HG03097 (cell line): Measurements from ENCODE around the gene NUP214.
"Not testable (repeated sequence)": the region's sequence is repeated elsewhere in the genome, so short reads cannot be mapped to it uniquely, and the experiment has no call there.

Experiments used
- ATAC-seq: cut with Tn5 transposase; IDR thresholded peaks from one replicate; pipeline ENCODE4 v1.9.1; 2021; ENCODE audit not compliant: unreplicated experiment, low FRiP score

The NUP214 gene

DNA sequence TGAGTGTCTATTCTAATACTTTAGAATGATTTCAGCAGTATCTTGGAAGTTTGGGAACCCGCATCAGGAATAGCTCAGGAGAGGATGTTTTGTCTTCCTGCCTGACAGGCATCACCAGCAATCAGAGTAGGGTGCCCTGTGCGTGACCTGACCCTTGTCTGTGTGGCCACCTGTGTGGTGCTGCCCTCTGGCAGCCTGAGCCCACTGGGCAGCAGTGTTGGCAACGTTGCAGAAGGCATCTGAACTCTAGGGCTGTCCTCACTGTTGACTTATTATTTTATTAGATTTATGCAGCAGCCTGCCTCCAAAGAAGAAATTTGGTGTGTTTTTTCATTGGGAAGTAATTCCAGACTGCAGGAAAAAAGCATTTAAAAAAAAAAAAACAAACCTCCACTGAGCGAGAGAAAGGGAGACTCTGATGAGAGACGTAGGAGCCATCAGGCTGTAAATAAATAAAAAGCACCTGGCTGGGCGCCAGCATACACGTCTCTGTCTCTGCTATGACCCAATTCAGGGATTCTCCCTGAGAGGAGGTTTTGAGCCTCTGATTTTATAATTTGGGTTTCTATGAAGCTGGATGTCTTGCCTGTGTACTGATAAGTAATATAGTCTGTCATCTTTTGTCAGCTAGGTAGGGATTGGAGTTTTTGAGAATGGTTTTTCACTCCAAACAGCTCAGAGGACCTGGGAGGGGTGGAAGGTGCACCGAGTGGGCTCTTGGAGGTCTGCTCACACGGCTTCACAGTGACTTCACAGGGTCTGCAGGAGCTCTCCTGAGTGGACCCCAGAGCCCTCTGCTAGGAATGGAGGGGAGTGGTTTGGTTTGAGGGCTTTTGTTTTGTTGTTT, 101.9 kb downstream of the NUP214 start:
- no peak for ATAC-seq

DNA sequence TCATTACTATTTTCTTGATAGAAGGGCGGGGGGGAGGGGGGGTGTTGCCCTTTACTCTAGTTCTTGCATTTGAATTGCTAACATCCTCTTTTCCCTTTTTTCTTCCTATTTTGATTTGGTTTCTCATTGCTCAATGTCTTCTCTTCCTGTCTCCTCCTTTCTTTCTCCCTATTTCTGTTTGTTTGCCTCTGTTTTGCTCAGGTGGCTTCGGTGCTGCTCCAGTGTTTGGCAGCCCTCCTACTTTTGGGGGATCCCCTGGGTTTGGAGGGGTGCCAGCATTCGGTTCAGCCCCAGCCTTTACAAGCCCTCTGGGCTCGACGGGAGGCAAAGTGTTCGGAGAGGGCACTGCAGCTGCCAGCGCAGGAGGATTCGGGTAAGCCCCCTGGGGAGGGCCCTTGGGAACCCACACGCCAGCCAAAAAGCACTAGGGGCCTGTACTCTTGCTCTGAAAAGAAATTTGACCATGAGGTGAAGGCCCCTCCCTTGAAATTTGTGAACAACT, 102.6 kb downstream of the NUP214 start:
- ATAC-seq, result no peak

DNA sequence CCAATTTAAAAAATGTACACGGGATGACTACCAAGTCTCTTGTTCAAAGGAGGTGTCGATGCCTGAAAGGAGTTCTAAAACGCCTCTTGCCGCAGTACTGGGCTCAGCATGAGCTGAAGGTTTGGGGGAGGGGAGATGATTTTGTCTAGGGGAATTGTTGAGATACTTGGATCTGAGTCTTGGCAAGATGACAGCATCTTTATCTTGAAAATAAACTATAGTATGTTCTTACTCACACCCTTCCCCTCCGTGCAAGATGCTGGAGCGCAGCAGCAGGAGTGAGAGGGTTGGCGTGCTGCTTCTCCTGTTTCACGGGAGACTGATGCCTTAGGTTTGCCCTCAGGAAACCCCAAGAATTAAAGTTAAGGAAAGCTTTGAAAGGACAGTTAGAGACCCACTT, 103.6 kb downstream of the NUP214 start:
- ATAC-seq, result no peak

DNA sequence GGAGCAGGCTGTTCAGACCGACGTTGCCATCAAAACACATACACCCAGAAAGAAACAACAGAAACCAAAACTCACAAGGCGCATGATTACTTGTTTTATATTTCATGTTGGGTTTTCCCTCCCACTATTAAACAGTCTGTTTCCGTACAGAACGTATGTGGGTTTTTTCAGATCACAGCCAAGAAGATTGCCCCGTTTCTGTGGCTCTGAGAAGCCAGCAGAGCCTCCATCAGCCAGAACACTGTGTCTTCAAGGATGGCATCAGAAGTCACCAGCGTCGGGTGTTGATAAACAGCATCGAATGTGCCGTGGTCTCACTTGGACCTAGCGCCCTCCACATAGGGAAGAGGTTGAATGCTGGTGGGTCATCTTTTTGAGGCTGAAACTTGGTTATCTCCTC, 108.2 kb downstream of the NUP214 start:
- no peak for ATAC-seq

DNA sequence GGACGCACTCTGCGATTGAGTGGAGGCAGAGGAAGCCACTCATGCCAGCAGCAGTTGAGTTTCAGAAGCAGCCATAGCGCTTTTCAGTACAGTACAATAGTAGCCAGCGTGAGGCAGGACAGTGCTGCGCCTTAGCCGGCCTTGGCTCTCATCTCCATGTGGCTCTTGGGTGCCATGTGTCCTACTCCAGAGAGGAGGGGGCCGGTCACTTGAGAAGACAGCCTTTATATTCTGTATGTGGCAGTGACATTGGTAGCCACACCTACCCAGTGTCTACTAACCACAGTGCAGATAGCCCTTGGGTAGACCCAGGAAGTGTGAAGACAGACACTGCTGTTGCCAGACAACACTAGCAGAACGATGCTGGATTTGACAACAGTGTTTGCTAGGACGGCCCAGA, 108.6 kb downstream of the NUP214 start:
- ATAC-seq, result no peak

DNA sequence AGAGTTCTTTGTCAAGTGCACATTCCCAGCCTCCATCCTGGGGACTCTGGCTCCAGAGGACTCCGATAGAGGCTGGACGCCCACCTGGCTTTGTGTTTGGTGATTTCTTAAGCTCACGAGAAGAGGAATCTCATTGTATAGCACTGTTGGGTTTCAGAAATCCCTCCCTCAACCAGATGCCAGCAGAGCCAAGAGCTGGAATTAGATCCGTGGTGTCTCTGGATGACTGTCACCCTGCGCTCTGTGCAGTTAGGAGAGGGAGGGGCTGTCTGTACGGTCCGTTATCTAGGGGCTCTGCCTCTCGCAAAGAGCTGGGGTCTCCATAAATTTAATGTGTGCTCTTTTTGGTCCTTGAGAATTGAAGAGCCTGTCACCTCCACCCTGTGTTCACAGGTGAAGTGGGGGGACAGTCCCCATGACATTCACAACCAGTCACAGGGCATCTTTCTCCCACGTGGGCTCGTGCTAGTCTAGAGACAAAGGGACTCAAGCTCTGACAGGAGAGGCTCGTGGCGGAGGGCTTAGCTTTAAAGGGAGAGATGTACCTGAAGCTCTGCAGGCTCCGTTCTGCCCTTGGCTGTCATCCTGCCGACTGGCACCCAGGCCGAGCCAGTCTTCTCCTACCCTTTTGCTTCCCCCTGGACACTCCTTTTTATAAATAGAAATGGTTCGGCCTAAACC, 109.6 kb downstream of the NUP214 start:
- ATAC-seq, result no peak

DNA sequence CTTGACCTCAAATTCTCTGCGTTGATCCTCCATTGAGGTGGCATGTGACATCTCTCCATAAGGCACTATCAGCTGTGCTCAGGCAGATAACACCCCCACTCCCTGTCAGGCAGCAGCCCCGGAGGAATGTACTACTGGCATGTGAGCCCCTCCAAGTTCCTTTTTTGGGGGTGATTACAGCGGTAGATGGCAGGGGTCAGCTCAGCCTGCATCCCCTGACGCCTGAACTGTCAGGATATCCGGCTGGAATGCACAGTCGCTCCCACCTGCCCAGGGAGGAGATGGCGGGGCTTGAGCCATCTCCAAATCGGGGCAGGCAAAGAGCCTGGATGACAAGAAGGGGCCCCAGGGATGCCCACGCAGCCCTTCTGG, 110.1 kb downstream of the NUP214 start:
- no peak for ATAC-seq

DNA sequence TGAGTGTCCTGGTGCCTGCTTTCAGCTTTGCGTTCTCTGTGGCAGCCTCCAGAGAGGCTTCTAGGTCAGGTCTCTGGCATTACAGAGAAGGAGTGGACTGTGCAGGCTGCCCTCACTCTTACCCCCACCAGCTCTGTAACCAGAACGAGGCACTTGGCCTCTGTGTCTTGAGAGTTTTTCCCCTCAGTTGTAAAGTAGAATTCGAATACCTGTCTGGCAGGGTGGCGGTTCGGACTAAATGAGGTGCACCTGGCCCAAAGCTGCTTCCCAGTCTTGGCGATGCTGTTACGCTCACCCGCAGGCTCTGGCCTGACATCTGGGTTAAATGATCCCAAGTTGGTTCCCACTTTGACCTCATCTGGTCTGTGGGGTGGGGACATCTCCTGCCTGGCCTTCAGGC, 110.8 kb downstream of the NUP214 start:
- ATAC-seq, result no peak

DNA sequence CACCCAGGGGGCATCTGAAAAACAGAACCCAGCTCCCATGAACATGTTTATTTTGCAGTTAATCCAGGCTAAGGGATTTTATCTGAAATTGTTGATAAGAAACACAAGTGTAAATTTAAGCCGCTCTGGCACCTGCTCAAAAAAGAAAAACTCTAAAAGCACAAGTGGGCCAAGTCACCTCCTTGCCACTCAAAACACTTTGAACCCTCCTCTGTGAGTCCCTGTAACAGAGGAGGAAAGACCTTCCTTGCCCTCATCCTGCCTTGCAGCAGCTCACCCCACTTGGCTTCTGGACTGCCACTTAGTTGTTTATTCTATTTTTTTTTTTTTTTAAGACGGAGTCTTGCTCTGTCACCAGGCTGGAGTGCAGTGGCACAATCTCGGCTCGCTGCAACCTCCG, 111.4 kb downstream of the NUP214 start:
- no peak for ATAC-seq

DNA sequence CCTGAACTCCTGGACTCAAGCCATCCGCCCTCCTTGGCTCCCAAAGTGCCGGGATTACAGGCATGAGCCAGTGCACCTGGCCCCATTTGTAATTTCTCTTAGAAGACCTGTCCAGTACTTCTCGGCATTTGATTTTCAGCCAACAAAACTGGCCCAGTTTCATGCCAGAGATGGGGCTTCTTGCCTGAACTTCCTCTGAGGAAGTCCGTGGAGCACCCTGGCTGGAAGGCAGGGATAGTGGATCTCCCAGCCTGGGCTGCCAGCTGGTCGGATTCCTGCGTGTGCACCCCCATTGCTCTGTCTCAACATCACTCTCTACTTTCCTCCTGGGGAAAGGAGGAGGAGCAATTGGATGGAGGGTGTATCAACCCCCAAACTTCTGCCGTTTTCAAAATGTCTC, 111.9 kb downstream of the NUP214 start:
- no peak for ATAC-seq

DNA sequence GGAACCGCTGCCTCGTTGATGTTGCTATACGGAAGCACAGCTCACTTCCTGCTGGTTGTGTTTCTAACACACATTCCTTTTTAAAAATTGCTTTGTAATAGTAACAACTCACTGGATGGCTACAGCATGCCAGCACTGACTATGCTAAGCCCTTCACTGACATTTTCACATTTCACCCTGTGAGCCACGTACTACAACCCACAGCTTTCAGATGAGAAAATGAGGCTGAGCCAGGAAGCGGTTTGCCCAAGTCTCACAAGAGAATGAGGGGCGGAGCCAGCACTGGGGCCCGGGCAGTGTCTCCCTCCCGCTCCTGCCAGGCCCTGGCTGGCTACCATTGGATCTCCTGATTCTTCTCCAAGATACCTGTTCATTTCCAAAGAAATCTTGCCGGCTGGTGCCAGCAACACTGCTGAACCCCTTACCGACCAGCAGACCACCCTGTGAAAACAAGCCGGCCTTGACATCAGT, 112.6 kb downstream of the NUP214 start:
- no peak for ATAC-seq

DNA sequence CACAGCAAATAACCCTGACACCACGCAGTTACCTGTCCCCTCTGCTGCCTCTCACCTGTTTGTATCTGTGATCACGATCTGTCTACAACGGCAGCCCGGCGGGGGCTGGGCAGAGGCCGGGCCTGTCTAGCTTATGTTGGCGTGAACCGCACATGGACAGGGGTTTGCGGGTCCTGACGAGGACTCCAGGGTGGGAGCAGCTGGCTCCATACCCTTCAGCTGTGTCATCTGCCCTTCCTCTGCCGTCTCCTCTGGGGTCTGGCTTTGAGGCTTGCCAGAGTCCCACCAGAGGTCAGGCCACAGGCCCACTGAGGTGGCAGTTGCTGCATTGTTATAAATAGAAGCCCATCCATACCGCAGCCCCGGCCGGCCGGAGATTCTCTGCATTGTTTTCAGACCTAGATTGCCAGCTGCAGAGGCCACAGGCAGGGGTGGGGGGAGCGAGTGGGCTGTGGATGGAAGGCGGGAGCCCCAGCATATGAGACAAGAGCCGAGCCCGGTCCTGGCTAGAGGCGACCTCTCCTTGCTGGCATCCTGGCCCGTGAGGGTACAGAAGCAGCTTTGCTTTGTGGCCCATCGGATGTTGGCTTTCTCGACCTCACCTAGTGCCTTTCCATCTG, 113.1 kb downstream of the NUP214 start:
- ATAC-seq, result no peak

DNA sequence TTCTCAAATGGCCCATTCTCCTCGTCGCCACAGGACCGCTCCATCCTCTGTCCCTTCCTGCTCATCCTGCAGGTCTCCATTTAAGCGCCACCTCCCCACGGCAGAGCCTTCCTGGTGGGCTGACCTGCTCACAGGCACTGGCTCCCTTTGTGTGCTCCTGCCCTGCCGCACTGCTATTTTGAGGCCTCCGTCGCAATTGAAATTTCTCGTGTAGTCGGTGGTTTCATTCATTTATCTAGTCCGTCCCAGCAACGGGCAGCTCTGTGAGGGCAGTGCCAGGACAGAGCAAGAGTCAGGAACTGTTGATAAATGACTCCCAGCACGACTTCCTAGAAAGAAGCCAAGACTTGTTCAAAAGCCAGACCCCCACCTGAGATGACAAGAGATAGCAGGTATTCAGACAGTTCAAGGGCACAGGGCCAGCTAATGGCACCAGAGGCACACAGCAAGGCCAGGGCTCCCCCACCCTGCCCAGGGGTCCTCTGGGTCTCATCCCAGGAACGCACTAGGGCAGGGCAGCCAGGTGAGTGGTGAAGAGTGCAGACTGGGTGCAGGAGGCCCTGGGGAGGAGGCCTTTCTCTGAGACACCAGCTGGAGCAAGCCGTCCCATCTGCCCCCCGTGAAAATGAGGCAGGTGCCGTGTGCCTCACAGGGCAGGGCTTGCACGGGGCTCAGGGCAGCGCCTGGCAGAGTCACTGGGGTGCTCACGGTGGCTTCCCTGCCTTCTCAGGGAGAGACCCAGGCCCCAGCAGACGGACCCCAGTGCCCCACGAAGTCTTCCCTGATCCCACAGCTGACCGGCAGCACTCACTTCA, 114.0 kb downstream of the NUP214 start:
- ATAC-seq, result no peak

DNA sequence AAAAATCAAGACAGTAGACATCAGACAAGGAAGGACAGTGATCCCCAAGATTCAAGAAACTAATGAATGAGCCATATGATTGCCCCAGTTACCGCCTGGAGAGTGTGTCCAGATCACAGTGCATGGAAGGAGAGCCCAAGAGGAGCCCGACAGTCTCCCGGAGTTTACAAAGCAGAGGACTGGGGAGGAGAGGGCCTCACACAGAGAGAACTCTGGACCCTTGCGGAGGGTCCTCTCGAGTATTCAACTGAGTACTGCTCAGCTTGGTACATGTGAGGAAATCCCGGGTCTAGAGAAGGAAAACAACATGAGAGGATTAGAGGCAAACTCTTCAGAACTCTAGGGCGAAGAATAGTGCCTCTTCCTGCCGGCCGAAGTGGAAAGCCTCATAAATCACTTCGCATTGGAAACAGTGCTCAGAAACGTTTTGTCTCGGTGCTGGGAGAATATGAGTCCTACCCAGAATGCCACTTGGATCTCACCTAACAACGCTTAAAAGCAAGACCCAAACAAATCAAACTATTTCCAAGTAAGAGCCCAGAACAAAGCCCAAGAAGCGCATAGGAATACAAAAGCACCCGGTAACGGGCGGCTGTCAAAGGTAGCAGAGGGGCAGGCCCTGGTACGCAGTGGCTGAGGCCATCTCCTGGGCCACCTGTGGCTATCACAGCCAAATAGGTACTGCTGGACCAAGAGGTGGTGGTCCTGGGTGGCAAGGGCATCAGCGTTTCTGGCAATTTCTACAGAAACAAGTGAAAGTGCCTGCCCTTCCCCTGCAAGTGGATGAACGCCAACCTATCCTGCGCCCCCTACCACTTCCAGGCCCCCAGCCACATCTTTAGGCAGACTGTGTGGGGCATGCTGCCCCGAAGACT, 114.9 kb downstream of the NUP214 start:
- ATAC-seq, result no peak

DNA sequence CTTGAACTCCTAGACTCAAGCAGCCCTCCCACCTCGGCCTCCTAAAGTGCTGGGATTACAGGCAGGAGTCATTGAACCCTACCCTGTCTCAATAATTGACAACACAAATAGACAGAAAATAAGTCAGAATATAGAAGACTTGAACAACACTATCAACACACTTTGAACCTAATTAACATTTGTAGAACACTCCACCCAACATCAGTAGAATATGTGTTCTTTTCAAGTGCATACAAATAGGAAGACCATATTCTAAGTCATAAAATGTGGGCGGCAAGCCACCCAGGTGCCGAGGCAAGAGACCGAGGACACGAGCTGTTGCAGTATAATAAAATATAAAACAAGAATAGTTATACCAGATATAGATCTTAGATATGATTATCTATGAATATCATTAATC, 118.9 kb downstream of the NUP214 start:
- not testable (repeated sequence) for ATAC-seq

DNA sequence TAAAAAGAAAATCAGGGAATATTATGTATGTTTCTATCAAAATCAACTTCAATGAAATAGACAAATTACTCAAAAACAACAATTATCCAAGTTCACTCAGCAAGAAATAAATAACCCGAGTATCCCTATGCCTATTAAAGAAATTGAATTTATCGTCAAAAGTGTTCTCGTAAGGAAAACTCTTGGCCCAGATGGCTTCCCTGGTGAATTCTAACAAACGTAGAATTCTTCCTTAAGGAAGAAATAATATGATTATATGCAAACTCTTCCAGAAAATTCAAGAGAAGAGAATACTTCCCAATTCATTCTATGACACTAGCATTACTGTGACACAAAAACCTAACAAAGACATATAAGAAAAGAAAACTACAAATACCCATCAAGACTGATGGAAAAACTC, 121.2 kb downstream of the NUP214 start:
- ATAC-seq, result no peak

DNA sequence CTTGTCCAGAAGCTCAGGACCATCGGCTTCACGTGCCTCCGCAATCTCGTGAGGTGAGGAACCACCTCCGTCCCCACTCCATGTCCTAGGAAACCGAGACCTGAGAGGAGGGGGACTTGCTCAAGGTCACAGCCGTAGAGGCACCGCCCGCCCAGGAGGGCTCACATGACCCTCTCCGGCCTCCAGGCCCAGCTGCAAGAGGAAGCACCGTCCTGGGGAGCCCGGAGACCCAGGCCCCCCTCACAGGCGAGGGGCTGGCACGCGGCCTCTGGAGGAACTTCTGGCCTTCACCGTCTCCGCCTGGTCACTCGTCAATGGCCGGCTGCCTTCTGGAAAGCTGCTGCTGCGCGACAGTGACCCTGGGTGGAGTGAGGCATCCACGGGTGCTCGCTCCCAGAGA, 126.7 kb downstream of the NUP214 start:
- ATAC-seq, result peak; percentile 3

DNA sequence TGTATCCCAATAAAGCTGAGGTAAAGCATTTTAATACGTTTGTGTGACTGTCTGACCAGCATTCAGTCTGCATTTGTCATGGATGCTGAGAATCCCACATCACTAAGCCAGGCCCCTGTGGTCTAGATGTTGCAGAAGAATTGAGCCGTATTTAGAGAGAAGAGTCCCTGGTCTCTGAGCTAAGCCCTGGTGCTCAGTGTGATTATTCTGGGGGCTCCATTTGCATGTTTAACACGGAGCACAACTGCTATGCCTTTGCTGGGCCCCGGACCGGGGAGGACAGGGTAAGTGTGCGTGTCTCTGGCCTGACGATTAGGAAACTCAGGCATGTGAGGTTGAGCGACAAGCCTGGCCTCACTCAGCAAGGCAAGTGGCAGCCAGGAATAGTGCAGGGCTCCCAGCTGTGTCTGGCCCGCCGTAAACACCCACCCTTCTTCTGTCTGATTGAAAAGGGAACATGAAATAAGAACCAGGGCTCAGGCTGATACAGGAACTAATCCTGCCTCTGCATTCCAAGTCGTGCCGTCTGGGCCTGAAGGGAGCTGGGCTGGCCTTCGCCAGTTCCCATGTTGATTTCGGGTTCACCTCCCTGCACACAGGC, 128.6 kb downstream of the NUP214 start:
- no peak for ATAC-seq

DNA sequence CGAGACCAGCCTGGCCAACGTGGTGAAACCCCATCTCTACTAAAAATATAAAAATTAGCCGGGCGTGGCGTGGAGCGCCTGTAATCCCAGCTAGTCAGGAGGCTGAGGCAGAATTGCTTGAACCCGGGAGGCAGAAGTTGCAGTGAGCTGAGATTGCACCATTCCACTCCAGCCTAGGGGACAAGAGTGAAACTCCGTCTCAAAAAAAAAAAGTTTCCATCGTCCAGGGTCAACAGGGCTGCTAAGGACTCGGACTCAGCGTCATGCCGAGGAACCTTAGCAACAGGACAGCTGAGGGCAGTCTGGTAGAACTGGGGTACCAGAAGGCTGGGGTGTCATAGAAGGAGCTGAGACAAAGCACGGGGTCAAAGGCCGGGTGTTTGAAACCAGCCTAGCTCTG, 129.2 kb downstream of the NUP214 start:
- no peak for ATAC-seq
